T follicular helper cell (primary cell): ENCODE results near the gene RAB3IL1.

Experiments used
- DNase-seq: peaks from one replicate; pipeline ENCODE4 v3.0.0-alpha.2; 2020; ENCODE audit warnings: low read depth

RAB3IL1 gene

DNA sequence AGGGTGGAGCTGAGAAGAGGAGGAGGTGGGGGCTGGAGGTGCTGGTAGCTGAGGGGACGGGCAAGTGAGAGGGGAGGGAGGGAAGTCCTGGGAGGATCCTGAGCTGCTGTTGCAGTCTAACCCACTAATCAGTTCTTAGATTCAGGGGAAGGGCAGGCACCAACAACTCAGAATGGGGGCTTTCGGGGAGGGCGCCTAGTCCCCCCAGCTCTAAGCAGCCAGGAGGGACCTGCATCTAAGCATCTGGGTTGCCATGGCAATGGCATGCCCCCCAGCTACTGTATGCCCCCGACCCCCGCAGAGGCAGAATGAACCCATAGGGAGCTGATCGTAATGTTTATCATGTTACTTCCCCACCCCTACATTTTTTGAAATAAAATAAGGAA, 50.4 kb downstream of the RAB3IL1 start:
- DNase-seq: no peak

DNA sequence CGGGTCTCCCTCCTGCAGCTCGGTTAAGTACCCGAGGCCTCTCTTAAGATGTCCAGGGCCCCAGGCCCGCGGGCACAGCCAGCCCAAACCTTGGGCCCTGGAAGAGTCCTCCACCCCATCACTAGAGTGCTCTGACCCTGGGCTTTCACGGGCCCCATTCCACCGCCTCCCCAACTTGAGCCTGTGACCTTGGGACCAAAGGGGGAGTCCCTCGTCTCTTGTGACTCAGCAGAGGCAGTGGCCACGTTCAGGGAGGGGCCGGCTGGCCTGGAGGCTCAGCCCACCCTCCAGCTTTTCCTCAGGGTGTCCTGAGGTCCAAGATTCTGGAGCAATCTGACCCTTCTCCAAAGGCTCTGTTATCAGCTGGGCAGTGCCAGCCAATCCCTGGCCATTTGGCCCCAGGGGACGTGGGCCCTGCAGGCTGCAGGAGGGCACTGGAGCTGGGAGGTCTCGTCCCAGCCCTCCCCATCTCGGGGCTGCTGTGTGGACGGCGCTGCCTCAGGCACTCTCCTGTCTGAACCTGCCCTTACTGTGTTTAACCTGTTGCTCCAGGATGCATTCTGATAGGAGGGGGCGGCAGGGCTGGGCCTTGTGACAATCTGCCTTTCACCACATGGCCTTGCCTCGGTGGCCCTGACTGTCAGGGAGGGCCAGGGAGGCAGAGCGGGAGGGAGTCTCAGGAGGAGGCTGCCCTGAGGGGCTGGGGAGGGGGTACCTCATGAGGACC, 51.0 kb downstream of the RAB3IL1 start:
- DNase-seq: no peak

DNA sequence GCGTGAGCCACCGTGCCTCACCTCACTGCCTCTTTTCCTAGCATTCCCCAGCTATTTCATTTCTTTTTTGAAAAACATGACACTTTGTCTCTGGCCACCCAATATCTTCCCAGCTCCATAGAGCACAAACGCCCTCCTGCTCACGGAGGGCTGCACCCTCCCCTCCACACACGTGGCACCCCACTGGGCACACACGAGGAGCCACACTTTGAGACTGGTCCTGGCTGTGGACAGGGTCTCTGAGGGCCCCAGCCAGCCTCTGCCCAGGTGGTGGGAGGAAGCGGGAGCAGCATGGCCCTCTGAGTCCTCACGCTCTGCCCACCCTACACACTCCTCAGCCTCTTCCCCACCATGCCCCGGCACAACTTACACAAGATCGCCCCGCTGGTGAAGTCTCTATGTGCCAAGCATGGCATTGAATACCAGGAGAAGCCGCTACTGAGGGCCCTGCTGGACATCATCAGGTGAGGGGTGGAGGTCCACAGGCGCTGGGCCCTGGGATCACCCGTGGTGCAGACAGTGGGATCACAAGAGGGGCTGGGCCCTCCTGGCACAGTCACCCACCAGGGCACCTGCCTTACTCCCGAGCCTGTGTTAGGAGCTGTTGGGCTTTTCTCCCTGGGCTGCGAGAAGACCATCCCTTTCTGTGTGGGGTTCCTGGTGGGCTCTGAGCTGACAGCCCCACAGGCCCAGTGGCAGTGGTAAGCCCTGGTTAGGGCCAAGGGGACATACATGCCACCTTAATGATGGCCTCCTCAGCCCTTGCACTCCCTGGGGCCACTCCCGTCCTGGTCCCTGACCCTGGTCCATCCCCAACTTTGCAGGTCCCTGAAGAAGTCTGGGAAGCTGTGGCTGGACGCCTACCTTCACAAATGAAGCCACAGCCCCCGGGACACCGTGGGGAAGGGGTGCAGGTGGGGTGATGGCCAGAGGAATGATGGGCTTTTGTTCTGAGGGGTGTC, 52.3 kb downstream of the RAB3IL1 start:
- no peak for DNase-seq

DNA sequence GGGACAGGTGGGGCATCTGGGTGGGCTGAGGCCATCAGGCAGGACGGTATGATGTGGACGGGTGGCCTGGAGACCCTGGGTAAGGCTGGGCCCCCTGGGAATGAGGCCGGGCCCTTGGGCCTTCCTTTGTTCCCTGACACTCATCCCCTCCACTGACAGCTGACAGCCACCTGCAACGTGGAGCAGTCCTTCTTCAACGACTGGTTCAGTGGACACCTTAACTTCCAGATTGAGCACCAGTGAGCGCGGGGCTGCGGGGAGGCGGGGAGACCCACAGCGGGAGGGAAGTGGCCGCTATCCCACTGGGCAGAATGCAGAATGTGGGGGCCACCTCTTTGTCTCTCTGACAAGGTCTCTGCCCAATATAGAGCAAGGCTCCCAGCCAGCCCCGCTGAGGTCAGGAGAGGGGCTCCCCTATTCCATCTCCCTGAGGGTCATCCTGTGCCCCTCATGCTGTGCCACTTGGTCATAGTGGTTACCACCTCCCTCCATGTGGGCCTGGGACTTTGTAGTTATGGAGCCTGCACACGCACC, 53.8 kb downstream of the RAB3IL1 start:
- no peak for DNase-seq

DNA sequence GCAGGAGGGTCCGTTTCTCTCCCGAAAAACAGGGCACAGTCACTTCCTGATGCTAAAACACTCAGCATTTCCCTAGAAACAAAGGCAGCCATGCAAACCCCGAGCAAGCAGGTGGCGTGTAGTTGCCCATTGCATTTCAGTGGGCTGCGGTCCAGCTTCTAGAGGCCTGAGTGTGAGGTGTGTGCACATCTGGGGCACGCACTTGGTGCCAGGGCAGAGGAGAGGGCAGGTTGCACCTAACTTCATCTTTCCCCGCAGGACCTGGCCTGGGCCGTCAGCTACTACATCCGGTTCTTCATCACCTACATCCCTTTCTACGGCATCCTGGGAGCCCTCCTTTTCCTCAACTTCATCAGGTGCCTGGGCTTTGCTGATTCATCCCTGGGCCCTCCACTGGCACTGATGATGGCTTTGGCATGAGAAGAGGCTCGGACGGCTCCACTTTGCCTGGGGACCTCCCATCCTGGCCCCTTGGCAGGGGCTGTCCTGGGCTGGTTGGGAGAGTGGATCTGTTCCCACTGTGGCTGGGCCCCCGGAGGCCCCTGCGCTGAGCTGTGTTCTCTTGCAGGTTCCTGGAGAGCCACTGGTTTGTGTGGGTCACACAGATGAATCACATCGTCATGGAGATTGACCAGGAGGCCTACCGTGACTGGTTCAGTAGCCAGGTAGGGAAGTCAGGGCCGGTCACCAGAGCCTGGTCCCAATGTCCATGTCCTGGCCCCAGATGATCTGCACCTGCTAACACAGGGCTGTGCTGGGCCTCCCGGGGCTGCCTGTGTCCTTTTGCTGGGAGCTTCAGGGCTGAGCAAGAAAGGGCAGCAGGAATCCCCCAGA, 54.4 kb downstream of the RAB3IL1 start:
- no peak for DNase-seq

DNA sequence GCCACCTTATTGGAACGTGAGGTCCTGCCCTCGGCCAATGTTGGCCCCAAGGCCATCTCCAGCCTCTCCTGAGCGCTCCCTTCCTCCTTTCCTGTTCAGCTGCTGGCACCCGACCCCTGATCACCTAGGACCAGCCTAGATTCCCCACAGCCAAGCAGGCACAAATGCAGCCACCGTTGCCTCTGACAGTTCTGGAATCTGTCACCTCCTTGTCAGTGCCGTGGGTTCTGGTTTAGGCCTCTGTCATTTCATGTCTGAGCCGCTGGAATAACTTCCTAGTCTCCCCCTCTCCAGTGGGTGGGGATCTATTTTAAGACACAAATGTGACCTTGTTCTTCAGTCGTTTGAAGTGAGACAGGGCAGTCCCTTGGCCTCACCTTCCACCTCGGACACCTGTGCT, 55.7 kb downstream of the RAB3IL1 start:
- DNase-seq: no peak

DNA sequence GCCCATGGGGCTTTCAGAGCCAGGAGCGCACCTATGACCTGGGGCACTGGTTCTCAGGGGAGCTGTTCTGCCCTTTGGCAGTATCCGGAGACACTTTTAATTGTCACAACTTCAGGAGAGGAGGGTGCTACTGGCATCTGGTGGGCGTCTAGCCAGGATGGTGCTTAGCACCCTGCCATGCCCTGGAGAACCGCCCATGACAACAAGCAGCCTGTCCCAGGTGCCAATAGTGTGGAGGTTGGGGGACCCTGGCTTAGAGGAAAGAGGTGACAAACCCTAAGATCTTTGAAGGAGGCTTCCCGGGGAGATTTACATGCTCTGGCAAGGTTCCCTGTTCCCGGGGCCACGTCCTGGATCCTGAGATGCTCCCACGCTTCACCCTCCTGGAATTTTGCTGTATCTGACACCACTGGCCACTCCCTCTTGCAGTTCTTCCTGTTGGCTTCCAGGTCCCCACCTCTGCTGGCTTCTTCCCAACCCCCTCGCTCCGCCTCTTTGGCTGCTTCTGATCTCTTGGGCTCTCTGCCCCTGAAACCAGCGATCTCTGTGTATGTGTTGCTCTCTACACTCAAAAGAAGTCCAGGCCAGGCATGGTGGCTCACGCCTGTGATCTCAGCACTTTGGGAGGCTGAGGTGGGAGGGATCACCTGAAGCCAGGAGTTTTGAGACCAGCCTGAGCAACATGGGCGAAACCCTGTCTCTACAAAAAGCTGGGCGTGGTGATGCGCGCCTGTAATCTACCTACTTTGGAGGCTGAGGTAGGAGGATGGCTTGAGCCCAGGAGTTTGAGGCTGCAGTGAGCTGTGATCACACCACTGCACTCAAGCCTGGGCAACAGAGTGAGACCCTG, 57.1 kb downstream of the RAB3IL1 start:
- DNase-seq: no peak

DNA sequence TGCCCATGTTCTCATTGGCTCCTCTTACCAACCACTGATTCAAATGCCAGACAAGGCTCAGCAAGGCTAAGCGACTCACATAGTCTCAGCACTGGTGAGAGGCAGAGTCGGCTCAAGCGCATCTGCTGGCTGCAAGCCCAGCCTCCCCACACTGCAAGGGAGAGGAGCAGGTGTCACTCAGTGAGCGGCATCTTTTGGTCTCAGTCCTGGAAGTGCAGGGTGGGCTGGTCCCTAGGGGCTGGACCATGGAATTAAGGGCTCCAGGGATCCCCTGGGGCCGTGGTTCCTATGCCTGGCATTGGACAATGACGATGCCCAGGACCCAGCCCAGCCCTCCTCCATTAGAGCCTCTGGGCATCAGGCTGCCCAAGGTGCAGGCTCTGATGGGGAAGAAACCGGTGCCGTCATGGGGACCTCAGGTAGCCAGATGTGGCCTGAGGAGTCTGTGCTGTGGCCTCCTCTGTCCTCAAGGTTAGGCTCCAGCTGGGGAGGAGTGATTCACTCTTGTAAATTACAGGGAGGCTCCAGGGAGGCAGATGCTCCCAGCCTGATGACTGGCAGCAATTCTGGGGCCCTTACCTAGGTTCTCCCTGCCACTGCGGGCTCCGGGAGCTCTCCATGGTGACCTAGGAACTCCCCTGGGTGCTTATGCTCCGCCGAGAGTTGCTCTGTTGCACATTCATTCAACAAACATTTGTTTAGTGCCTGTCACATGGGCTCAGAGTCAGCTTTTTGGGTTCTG, 61.3 kb downstream of the RAB3IL1 start:
- DNase-seq: no peak

DNA sequence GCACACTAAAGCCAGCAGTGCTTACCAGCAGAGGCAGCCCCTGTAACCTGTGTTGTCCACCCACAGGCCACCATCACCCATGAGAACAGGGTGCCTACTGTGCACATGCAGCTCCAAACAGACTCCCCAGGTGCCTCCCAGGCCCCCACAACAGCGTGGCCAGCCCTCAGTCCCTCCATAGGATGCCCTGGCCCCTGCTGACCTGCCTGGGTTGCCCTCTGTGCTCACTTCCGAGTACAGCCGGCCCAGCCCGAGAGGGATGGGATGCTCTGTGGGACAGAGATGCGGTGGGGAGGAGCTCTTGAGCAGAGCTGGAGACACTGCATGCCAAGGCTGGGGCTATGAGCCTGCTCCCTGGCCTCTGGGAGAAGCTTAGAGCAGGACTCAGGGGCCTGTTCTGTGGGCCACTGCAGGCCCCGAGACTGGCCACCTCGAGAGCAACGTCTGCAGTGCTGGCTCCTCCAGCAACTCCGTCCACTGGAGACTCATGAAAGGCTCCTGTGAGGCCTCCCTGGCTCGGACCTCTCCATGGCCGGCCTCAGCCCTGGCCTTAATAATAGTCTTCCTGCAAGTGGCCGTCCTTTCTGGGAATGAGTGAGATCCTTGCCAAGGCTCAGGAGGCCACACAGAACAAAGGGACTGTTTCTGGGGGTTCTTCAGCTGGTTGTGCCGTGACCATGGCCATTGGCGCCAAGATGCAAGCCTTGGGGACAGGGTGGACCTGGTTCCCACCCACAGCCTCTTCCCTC, 62.2 kb downstream of the RAB3IL1 start:
- DNase-seq: no peak

DNA sequence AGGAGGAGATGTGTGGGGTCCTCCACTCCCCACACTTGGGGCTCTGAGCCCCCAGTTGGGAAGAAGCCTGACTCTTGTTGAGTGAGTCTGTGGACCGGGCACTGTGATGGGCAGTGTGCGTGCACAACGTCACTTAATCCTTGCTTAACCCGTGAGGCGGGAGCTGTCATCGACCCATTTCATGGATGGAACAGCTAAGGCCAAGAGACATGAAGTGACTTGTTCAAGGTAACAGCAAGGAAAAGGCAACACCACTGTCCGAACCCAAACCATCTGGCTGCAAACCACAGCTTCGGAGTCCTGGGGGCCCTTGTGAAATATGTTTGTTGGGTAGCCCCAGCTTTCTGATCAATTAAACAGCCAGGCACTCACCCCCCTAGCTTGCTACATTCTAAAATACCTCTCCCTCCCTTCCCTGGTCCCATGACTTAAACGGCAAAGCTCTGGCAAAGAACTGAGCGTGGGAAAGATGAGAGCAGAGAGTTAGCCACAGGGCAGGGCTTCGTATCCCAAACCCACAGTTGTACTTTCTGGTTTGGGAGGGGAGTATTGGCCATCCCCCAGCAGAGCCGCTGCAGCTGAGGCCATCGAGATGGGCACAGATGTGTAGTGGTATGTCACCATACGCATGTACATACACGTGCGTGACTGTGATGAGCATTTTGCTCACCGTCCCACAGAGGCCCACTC, 63.0 kb downstream of the RAB3IL1 start:
- DNase-seq: no peak

DNA sequence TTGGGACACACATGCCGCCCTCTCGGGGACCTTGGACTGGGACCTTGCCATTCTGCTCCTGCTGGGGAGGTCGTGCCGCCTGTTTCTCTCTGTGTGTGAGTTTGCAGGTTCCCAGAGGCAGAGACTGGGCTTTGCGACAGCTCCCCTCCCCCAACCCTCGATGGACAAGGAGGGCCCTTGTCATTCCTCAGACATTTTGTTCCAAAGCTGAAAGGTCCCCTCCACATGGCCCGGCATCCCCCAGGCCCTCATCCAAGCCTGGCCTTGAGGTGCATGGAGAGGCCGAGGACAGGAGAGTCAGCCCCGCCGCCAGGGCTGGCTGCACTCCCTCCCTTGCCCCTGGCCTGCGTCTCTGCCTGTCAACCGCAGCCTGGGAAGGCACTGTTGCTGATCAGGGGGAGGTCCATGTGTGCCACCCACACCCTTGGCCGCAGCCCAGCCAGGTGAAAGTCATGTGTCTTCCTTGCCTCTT, 63.6 kb downstream of the RAB3IL1 start:
- no peak for DNase-seq

DNA sequence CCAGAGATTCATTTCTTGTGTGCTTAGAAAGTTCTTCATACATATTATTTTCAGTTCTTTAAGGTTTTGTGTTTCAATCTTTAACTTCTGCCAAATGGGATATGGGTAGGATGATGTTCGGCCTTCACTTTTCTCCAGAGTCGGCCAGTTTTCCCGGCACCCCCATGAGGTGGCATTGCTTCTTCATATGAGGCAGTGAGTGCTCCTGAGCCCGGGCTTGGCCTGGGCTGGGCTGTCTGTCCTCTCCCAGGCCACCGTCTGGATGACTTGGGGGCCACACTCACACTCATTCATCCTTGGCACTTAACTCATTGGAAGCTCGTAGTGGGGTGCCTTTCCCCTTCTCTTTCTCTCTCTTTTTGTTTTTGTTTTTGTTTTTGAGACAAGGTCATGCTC, 65.5 kb downstream of the RAB3IL1 start:
- no peak for DNase-seq

DNA sequence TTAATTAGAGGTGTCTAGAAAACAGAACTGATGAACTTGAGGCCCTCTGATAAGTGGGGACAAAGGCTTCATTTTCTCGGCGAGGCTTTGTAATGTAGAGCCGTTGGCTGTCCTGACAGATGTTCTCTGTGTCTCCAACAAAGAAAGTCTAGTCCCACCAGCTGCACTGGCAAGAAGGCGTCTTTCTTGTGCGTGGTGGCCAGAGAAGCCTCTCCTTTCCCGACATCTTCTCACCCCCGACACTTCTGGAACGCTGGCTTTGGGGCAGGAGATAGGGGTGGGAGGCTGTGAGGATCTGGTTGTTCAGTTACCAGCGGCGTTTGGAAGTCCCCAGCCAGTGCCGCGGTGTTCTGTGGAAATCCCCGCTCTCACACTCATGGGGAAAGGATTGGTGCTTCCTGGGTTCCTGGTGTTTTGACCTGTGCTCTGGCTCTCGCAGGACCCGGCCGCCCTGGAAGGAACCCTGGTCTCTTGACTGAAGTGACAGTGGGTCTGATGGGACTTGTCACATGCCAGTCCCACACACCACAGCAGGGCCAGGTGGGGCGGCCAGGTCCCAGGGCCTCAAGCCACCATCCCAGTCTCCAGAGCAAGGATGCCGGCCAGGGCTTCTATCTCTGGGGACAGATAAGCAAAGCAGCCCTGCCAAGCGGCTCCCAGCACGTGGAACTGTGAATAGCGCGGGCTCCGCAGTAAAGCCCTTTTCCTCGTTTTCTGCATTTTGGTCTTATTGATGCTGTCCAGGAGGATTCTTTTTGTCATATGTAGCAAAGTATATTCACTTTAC, 66.1 kb downstream of the RAB3IL1 start:
- DNase-seq: no peak

DNA sequence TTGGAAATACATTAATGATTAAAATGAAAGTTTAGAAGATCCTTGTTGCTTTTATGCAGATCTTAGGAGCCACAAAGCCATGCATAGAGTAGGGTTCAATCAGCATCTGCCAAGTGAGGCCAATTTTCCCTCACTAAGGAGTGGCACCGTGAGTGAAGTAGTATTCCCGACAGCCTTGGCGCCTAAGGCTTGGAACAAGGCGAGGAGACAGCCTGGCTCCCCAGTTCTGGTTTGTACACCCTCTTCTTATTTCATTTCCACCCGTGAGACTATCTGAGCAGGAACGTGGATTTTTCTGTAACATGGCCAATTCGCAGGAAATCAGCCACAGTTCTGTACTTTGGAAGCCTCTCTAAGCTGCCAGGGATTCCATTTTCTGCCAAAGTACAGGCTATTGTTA, 66.7 kb downstream of the RAB3IL1 start:
- no peak for DNase-seq

DNA sequence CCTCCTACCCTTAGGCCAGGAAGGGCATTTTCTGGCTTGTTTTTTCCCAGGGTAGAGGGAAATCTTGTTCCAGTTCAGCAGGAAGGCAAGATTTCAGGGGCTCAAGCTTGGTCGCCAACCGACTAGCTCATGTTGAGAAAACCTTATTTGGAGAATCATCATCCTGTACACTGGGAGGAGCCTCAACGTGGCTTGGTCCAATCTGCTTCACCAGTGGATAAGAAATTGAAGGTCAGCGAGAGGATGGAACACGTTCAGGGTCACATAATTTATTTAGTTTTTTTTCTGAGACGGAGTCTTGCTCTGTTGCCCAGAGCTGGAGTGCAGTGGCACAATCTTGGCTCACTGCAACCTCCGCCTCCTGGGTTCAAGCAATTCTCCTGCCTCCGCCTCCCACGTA, 68.7 kb downstream of the RAB3IL1 start:
- no peak for DNase-seq

DNA sequence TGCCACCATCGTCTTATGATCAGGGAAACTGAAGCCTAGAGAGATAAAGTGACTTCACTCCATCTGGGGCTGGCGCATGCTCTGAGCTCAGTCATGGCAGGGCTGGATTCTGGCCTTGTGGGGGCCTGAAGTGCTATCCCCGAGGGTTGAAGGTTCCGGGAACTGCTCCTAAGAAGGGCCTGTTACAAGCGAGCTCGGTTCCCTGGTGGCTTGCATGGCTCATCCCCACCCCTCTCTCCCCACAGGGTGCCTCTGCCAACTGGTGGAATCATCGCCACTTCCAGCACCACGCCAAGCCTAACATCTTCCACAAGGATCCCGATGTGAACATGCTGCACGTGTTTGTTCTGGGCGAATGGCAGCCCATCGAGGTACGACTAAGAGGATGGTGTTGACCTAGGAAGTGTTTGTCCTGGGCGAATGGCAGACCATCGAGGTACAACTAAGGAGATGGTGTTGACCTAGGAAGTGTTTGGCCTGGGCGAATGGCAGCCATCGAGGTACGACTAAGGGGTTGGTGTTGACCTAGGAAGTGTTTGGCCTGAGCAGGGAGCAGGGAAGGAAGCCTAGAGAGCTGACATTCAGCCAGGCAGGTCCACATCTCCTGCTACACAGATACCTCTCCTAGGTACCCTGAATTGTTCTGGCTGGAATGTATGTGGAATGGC, 69.3 kb downstream of the RAB3IL1 start:
- DNase-seq: no peak
